ENCODE results near the gene CLCNKA.
"Not testable (repeated sequence)": the region's sequence is repeated elsewhere in the genome, so short reads cannot be mapped to it uniquely, and the experiment has no call there.

Gene CLCNKA

DNA sequence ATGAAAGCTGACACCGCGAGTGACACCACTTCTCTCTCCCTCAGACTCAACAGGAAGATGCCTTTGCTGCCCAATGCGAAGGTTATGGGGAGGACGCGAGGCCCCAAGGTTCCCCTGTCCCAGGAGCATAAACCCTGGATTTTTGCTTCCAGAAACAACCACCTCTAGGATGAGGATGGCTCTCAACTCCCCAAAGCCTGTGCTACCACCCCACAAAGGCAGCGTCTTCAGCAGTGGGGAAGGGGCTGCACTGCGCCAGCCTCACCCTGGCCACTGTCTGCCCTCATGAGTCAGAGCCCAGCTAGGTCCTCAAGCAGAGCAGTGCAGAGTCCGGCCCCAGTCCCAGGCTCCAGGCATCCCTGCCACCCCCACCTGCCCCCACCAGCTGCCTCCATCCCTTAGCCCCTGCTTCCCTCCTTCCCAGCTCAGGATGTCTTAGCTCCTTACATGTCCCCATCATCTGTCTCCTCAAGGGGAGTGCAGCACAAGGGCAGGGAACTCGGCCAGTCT is 24.7 kb upstream of the CLCNKA start:
- Histone ChIP-seq H3K4me1 (ENCODE audit: control insufficient read depth in 5 of 5, insufficient read depth in 5 of 5, low read length in 5 of 5) (no peaks in the 10 kb centered on the region), H3K27me3 (ENCODE audit: control insufficient read depth in 5 of 5, insufficient read depth in 4 of 5, low read length in 5 of 5) (no peaks in the 10 kb centered on the region), H3K4me3 (ENCODE audit: low read depth in 1 of 5, low read length in 5 of 5) (no peak overlapping the region), H3K9me3 (ENCODE audit: control insufficient read depth in 5 of 5, low read length in 5 of 5) (no peaks in the 10 kb centered on the region), H3K36me3 (ENCODE audit: control insufficient read depth in 5 of 5, insufficient read depth in 5 of 5, low read length in 5 of 5) (no peaks in the 10 kb centered on the region), H3K27ac (ENCODE audit: low read depth, low read length) (no peak overlapping the region), H3K9ac (ENCODE audit: low read length in 5 of 5) (no peak overlapping the region)

GRCh38 chr1:15997637-15998280 is 24.1 kb upstream of the CLCNKA start:
- H3K27ac ChIP-seq (ENCODE audit: low read depth, low read length): no peak overlapping the region
- no peaks in the 10 kb centered on the region for H3K36me3 ChIP-seq (ENCODE audit: control insufficient read depth in 5 of 5, insufficient read depth in 5 of 5, low read length in 5 of 5)
- H3K27me3 ChIP-seq (ENCODE audit: control insufficient read depth in 5 of 5, insufficient read depth in 4 of 5, low read length in 5 of 5): no peaks in the 10 kb centered on the region
- no peaks in the 10 kb centered on the region for H3K4me1 ChIP-seq (ENCODE audit: control insufficient read depth in 5 of 5, insufficient read depth in 5 of 5, low read length in 5 of 5)
- no peak overlapping the region for H3K4me3 ChIP-seq (ENCODE audit: low read depth in 1 of 5, low read length in 5 of 5)
- H3K9ac ChIP-seq (ENCODE audit: low read length in 5 of 5): no peak overlapping the region
- H3K9me3 ChIP-seq (ENCODE audit: control insufficient read depth in 5 of 5, low read length in 5 of 5): no peaks in the 10 kb centered on the region

- no peak overlapping the region for H3K27ac ChIP-seq (ENCODE audit: low read depth, low read length)
- H3K36me3 ChIP-seq (ENCODE audit: control insufficient read depth in 5 of 5, insufficient read depth in 5 of 5, low read length in 5 of 5): no peaks in the 10 kb centered on the region
- no peaks in the 10 kb centered on the region for H3K9me3 ChIP-seq (ENCODE audit: control insufficient read depth in 5 of 5, low read length in 5 of 5)
- no peaks in the 10 kb centered on the region for H3K27me3 ChIP-seq (ENCODE audit: control insufficient read depth in 5 of 5, insufficient read depth in 4 of 5, low read length in 5 of 5)
- H3K4me1 ChIP-seq (ENCODE audit: control insufficient read depth in 5 of 5, insufficient read depth in 5 of 5, low read length in 5 of 5): no peaks in the 10 kb centered on the region
- no peak overlapping the region for H3K9ac ChIP-seq (ENCODE audit: low read length in 5 of 5)
- no peak overlapping the region for H3K4me3 ChIP-seq (ENCODE audit: low read depth in 1 of 5, low read length in 5 of 5)
Observed at GRCh38 chr1:15998929-15999328, 22.9 kb upstream of the CLCNKA start.

DNA sequence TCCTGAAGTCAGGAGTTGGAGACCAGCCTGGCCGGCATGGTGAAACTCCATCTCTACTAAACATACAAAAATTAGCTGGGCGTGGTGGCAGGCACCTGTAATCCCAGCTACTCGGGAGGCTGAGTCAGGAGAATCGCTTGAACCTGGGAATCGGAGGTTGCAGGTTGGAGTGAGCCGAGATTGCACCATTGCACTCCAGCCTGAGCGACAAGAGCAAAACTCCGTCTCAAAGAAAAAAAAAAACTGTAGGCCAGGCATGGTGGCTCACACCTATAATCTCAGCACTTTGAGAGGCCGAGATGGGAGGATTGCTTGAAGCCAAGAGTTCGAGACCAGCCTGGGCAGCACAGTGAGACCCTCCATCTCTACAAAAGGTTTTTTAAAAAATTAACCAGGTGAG is 20.6 kb upstream of the CLCNKA start:
- H3K4me3 ChIP-seq (ENCODE audit: low read depth in 1 of 5, low read length in 5 of 5); H3K9ac ChIP-seq (ENCODE audit: low read length in 5 of 5); H3K27me3 ChIP-seq (ENCODE audit: control insufficient read depth in 5 of 5, insufficient read depth in 4 of 5, low read length in 5 of 5); H3K4me1 ChIP-seq (ENCODE audit: control insufficient read depth in 5 of 5, insufficient read depth in 5 of 5, low read length in 5 of 5); H3K36me3 ChIP-seq (ENCODE audit: control insufficient read depth in 5 of 5, insufficient read depth in 5 of 5, low read length in 5 of 5); H3K27ac ChIP-seq (ENCODE audit: low read depth, low read length); H3K9me3 ChIP-seq (ENCODE audit: control insufficient read depth in 5 of 5, low read length in 5 of 5): not testable (repeated sequence)

GRCh38 chr1:16005597-16005996 is 16.2 kb upstream of the CLCNKA start:
- Histone ChIP-seq H3K27ac (ENCODE audit: low read depth, low read length) (no peak overlapping the region), H3K4me3 (ENCODE audit: low read depth in 1 of 5, low read length in 5 of 5) (no peak overlapping the region), H3K9me3 (ENCODE audit: control insufficient read depth in 5 of 5, low read length in 5 of 5) (no peaks in the 10 kb centered on the region), H3K36me3 (ENCODE audit: control insufficient read depth in 5 of 5, insufficient read depth in 5 of 5, low read length in 5 of 5) (no peaks in the 10 kb centered on the region), H3K9ac (ENCODE audit: low read length in 5 of 5) (no peak overlapping the region), H3K4me1 (ENCODE audit: control insufficient read depth in 5 of 5, insufficient read depth in 5 of 5, low read length in 5 of 5) (peaks cover 0 to 3% (median 0%) of the 10 kb centered on the region in 5 donors), H3K27me3 (ENCODE audit: control insufficient read depth in 5 of 5, insufficient read depth in 4 of 5, low read length in 5 of 5) (no peaks in the 10 kb centered on the region)

- H3K4me1 ChIP-seq (ENCODE audit: control insufficient read depth in 5 of 5, insufficient read depth in 5 of 5, low read length in 5 of 5): peaks cover 0 to 3% (median 0%) of the 10 kb centered on the region in 5 donors
- no peaks in the 10 kb centered on the region for H3K36me3 ChIP-seq (ENCODE audit: control insufficient read depth in 5 of 5, insufficient read depth in 5 of 5, low read length in 5 of 5)
- H3K27ac ChIP-seq (ENCODE audit: low read depth, low read length): no peak overlapping the region
- no peaks in the 10 kb centered on the region for H3K9me3 ChIP-seq (ENCODE audit: control insufficient read depth in 5 of 5, low read length in 5 of 5)
- no peak overlapping the region for H3K9ac ChIP-seq (ENCODE audit: low read length in 5 of 5)
- H3K4me3 ChIP-seq (ENCODE audit: low read depth in 1 of 5, low read length in 5 of 5): no peak overlapping the region
- no peaks in the 10 kb centered on the region for H3K27me3 ChIP-seq (ENCODE audit: control insufficient read depth in 5 of 5, insufficient read depth in 4 of 5, low read length in 5 of 5)
Observed at GRCh38 chr1:16006010-16006409, 15.8 kb upstream of the CLCNKA start.

DNA sequence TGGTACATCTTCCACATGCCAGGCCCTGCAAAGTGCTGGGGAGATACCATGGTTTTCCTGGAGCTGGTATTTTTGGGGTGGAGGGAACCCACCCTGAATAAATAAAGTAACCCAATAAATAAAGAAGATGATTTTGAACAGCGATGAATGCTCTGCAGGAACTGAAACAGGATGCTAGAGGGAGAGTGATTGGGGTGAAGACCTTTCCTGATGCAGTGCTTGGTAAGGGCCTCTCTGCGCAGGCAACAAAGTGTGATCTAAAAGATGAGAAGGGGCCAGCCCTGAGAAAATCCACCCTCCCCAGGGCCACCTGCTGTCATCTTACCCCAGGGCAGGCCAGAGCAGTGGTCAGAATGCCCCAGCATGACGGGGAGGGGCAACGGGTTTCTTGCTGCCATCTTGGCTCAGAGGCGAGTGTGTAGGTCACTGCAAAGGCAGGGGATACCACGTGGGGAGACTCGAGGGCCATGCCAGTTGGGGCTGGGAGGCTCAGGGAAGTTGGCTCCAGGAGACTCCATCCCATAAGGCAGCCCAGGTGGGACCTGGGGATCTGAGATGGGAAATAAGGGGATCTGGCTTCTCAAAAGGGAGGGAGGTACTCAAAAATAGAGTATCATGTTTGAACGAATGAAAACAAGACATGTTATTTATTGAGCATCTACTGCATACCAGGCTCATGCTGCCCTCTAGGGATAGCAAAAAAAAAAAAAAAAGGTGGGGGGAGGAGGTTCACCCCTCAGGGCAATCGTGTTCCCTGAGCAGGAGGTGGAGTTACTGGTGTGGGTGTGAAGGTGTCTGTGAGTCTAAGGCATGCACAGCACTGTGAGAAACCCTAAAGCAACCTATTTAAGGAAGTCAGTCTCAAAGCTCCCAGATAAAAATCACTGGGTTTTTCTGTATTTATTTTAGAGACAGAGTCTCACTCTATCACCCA is 15.0 kb upstream of the CLCNKA start:
- no peak overlapping the region for H3K27ac ChIP-seq (ENCODE audit: low read depth, low read length)
- H3K27me3 ChIP-seq (ENCODE audit: control insufficient read depth in 5 of 5, insufficient read depth in 4 of 5, low read length in 5 of 5): no peaks in the 10 kb centered on the region
- no peaks in the 10 kb centered on the region for H3K9me3 ChIP-seq (ENCODE audit: control insufficient read depth in 5 of 5, low read length in 5 of 5)
- peaks cover 0 to 3% (median 0%) of the 10 kb centered on the region in 5 donors for H3K4me1 ChIP-seq (ENCODE audit: control insufficient read depth in 5 of 5, insufficient read depth in 5 of 5, low read length in 5 of 5)
- no peak overlapping the region for H3K4me3 ChIP-seq (ENCODE audit: low read depth in 1 of 5, low read length in 5 of 5)
- no peak overlapping the region for H3K9ac ChIP-seq (ENCODE audit: low read length in 5 of 5)
- H3K36me3 ChIP-seq (ENCODE audit: control insufficient read depth in 5 of 5, insufficient read depth in 5 of 5, low read length in 5 of 5): no peaks in the 10 kb centered on the region

- H3K36me3 ChIP-seq (ENCODE audit: control insufficient read depth in 5 of 5, insufficient read depth in 5 of 5, low read length in 5 of 5): no peaks in the 10 kb centered on the region
- no peak overlapping the region for H3K4me3 ChIP-seq (ENCODE audit: low read depth in 1 of 5, low read length in 5 of 5)
- H3K27me3 ChIP-seq (ENCODE audit: control insufficient read depth in 5 of 5, insufficient read depth in 4 of 5, low read length in 5 of 5): peaks cover 0 to 4% (median 0%) of the 10 kb centered on the region in 5 donors
- no peak overlapping the region for H3K27ac ChIP-seq (ENCODE audit: low read depth, low read length)
- peaks cover 0 to 9% (median 5%) of the 10 kb centered on the region in 5 donors for H3K4me1 ChIP-seq (ENCODE audit: control insufficient read depth in 5 of 5, insufficient read depth in 5 of 5, low read length in 5 of 5)
- H3K9ac ChIP-seq (ENCODE audit: low read length in 5 of 5): no peak overlapping the region
- no peaks in the 10 kb centered on the region for H3K9me3 ChIP-seq (ENCODE audit: control insufficient read depth in 5 of 5, low read length in 5 of 5)
Observed at GRCh38 chr1:16007671-16008341, 14.0 kb upstream of the CLCNKA start.

- H3K27me3 ChIP-seq (ENCODE audit: control insufficient read depth in 5 of 5, insufficient read depth in 4 of 5, low read length in 5 of 5): peaks cover 0 to 4% (median 0%) of the 10 kb centered on the region in 5 donors
- H3K9me3 ChIP-seq (ENCODE audit: control insufficient read depth in 5 of 5, low read length in 5 of 5): no peaks in the 10 kb centered on the region
- no peaks in the 10 kb centered on the region for H3K36me3 ChIP-seq (ENCODE audit: control insufficient read depth in 5 of 5, insufficient read depth in 5 of 5, low read length in 5 of 5)
- no peak overlapping the region for H3K9ac ChIP-seq (ENCODE audit: low read length in 5 of 5)
- no peak overlapping the region for H3K27ac ChIP-seq (ENCODE audit: low read depth, low read length)
- H3K4me3 ChIP-seq (ENCODE audit: low read depth in 1 of 5, low read length in 5 of 5): no peak overlapping the region
- H3K4me1 ChIP-seq (ENCODE audit: control insufficient read depth in 5 of 5, insufficient read depth in 5 of 5, low read length in 5 of 5): peaks cover 0 to 21% (median 9%) of the 10 kb centered on the region in 5 donors
Observed at GRCh38 chr1:16009030-16009460, 12.8 kb upstream of the CLCNKA start.
